ENCODE data around the gene SIK3.
"Not testable (repeated sequence)": the region's sequence is repeated elsewhere in the genome, so short reads cannot be mapped to it uniquely, and the experiment has no call there.

The SIK3 gene

GRCh38 chr11:117076941-117077691 lies 21.1 kb downstream of the SIK3 start:
- no peak for DNase-seq (ENCODE audit: low read depth)

DNA sequence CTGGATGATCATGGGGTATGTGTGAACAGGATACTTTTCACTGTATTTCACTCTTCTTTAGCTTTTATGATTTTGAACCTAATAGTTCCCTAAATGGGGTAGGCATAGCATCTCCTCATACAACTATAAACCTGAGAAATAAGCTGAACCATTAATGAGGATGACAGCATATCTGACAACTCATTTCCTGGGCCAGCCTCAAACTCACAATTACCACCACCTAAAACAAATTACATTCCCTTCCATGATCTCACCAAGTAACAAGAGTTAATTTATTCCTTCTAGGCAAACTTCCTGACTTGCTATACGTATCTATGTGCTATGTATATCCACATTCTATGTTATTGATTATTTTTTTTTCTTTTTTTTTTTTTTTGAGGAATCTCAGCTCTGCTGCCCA lies 23.0 kb downstream of the SIK3 start:
- DNase-seq (ENCODE audit: low read depth), result no peak

DNA sequence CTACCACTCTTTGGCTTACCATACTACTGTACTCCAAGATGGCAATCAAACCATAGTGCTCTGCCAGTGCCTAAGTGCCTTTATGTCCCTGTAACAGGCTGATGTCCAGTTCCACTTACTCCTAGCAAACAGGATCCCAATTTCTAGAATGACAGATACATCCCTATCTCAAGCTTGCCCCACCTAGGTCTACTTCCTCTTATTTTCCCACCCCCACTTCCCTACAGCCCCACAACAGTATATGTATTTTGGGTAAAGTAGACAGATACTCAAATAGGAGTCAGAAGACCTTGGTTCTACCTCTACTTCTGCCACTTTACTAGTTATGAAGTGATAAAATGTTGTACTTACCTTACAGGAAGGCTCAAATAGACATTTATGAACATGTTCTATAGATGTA lies 24.1 kb downstream of the SIK3 start:
- DNase-seq (ENCODE audit: low read depth), result no peak

- DNase-seq (ENCODE audit: low read depth), result no peak
These were observed 24.7 kb downstream of the SIK3 start for GRCh38 chr11:117073539-117073938.

DNA sequence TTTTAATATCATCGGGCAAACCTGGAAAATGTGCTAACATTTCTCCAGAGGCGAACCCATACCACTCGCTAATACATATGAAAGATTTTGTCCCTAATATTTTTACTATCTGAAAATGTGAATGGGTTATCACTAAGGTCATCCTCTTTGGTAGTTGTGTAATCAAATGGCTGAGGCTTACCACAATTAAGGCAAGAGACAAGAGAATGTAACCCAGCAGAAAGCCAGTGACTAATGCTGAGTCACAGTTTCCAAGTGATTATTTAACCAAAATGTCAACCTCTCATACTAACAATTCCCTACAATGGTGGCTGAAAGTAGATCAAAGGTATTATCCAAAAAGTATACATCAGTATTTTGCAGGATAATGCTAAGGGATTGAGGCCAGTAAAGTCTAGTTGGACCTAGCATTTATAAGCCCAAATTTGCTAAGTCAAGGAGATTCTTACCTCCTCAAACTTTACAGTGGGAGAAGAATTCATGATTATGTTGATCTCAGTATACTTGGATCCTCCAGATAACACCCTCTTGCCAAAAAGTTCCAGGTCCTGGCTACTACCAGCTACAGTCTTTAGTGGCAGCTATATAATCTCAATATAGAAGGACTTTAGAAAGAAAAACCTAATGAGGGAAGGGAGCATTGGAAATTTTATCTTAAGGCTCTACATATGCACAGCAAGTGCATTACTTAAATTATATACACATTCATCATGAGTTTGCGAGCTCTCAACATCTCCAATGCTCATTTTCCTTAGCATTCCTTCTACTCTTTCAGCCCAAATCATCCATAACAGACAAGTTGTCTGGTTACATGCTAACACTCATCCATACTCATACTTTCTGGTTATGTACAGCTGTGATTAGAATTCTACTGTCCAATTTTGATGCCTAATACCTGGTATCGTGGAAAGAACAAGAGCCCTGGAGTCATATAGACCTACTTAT lies 25.4 kb downstream of the SIK3 start:
- no peak for DNase-seq (ENCODE audit: low read depth)

DNA sequence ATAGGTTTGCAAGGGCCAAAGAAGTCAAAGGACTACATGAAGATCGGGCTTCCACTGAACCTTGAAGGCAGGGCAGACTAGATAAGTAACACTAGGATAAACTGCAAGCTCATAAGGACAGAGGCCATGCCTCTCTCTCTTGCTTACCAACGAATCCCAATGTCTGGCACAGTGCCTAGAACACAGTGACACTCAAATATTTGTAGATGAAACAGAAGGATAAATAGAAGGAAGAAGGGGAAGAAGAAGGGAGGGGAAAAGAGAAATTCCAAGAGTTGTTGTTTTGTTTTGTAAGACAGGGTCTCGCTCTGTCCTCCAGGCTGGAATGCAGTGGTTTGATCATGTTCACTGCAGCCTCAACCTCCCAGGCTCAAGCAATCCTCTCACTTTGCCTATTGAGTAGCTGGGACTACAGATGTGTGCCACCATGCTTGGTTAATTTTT lies 26.9 kb downstream of the SIK3 start:
- DNase-seq (ENCODE audit: low read depth), result no peak

- no peak for DNase-seq (ENCODE audit: low read depth)
These were observed 28.2 kb downstream of the SIK3 start for GRCh38 chr11:117070016-117070415.

- DNase-seq (ENCODE audit: low read depth), result no peak
These were observed 29.8 kb downstream of the SIK3 start for GRCh38 chr11:117068303-117068860.

GRCh38 chr11:117066959-117067358 lies 31.3 kb downstream of the SIK3 start:
- no peak for DNase-seq (ENCODE audit: low read depth)

GRCh38 chr11:117064275-117064674 lies 34.0 kb downstream of the SIK3 start:
- DNase-seq (ENCODE audit: low read depth), result no peak

GRCh38 chr11:117062498-117062897 lies 35.7 kb downstream of the SIK3 start:
- DNase-seq (ENCODE audit: low read depth), result no peak

DNA sequence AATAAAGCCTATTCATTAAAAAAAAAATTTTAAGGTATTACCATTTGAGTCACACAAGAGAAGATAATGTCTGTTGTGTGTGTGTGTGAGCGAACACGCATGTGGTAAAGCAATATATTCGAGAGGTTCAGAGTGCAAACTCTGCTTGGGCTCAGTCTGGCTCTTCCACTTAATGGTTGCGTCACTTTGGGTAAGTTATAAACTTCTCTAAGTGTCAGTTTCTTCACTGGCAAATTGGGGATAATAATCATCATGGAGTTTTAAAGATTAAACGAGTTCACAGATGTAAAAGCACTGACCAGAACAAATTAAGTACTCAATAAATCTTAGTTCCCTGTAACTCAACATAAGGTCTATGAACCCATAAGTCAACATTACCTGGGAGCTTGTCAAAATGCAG lies 37.0 kb downstream of the SIK3 start:
- DNase-seq (ENCODE audit: low read depth), result no peak

DNA sequence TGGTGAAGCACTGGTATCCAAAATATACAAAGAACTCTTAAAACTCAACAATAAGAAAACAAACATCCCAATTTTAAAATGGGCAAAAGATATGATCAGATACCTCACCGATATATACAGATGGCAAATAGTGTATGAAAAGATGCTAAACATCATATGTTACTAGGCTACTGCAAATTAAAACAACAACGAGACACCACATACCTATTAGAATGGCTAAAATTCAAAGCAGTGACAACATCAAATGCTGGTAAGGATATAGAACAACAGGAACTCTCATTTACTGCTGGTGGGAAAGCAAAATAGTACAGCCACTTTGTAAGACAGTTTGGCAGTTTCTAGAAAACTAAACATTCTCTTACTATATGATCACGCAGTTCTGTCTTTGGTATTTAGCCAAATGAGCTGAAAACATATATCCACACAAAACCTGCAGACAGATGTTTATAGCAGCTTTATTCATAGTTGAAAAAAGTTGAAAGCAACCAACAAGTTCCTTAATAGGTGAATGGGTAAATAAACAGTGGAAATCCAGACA lies 38.5 kb downstream of the SIK3 start:
- no peak for DNase-seq (ENCODE audit: low read depth)

GRCh38 chr11:117058761-117059261 lies 39.4 kb downstream of the SIK3 start:
- no peak for DNase-seq (ENCODE audit: low read depth)

DNA sequence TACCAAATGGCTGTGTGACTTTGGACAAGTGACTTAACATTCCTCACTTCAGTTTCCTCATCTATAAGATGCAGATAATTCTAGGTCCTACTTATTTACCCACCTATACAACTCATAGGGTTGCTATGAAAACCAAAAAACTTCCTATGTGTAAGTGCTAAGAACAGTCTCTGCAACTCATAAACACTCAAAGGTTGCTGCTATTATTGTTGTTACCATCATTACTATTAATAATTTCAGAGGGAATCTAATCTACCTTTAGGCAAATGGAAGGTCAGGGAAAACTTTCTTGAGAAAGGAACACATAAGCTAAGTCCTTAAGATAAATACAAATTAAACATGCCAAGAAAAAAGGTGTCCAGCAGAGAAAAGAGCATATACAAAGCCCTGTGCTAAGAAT lies 40.5 kb downstream of the SIK3 start:
- no peak for DNase-seq (ENCODE audit: low read depth)

DNA sequence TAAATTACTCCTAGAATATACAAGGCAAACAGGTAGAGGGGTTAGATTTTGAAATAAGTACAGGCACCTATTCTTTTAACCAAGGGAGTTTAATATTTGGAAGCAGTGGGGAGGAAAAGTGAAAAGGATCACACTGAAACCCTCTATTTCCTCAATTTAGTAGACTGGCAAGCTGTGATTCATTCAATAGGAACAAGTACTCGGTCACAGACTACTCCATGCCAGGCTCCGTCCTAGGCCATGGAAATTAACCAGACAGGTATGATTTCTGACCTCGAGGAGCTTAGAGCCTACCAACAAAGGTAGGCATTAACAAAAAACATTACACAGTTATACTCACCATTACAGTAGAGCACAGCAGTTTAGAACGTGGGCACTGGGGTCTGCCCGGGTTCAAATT lies 40.9 kb downstream of the SIK3 start:
- no peak for DNase-seq (ENCODE audit: low read depth)

GRCh38 chr11:117055469-117055868 lies 42.8 kb downstream of the SIK3 start:
- DNase-seq (ENCODE audit: low read depth), result no peak

DNA sequence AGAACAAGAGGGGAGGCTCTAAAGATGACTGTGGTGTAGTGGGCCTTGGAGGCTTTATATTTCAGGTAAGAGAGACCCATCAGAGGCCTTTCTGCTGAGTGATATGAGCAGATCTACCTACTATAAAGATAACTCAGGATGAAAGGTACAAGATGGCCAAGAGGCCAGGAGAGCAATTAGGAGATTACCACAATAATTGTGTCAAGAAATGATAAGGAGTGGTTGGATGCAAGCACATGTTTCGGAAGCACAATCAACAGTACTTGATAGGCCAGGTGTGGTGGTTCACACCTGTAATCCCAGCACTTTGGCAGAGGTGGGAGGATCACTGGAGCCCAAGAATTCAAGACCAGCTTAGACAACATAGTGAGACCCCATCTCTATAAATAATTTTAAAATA lies 43.8 kb downstream of the SIK3 start:
- no peak for DNase-seq (ENCODE audit: low read depth)

DNA sequence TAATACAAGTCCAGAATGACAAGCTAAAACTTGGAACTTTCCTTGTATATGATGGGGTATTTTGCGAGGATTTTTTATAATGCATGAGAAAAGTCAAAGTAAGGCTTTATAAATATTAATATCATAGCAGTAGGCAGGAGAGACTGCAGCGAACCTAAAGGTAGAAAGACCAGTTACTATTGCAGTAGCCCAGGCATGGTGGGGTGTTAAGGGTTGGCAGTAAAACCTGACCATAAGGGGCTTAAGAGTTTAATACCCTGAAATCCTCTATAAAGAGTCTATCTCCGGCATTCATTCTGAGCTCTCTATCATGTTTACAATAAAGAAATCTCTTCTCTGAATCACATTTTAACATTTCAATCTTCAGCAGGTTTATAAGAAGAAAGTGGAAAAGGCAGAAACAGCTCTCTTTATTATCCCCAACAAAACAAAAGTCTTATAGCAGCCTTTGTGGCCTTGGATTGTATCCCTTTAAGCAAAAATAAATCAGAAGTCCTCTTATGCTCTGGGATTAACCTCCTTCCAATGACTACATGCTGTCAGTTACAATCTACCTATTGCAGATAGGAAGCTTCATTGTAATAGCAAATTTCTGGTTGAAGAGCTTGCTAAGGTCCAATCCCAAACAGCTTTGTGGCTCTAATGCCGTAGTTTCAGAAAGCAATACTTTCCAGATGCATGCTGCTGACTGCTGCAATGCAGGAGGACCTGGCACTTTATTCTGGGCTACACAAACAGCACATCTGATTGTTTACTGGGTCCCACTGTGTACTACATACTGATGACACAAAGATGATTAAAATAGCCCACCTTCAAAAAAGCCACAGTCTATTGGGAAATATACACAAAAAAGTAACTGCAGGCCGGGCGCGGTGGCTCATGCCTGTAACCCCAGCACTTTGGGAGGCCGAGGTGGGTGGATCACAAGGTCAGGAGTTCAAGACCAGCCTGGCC lies 45.8 kb downstream of the SIK3 start:
- DNase-seq (ENCODE audit: low read depth), result no peak

- not testable (repeated sequence) for DNase-seq (ENCODE audit: low read depth)
These were observed 48.1 kb downstream of the SIK3 start for GRCh38 chr11:117050121-117050520.

DNA sequence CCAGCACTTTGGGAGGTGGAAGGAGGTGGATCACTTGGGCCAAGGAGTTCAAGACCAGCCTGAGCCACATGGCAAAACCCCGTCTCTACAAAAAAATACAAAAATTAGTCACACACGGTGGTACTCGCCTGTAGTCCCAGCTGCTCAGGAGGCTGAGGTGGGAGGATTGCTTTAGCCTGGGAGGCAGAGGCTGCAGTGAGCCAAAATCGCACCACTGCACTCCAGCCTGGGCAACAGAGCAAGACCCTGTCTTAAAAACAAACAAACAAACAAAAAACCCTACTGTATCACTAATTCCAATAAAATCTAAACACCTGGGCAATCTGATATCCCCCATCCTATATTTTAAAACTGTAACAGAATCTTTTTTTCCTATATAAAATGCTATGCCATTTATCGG lies 51.6 kb downstream of the SIK3 start:
- DNase-seq (ENCODE audit: low read depth), result not testable (repeated sequence)
